GM10248 (cell line): ENCODE data around the gene ACAP1.

Experiments
- CTCF ChIA-PET: fragments of 300-600 bp; sonication (Branson Sonifier 250); formaldehyde crosslinking; extraction: SDS; loops from one replicate; lab custom pipeline; 2021; ENCODE audit warnings: antibody characterized with exemption; lab: Yijun Ruan, JAX
- POLR2A ChIA-PET: fragments of 350-650 bp; sonication (Branson Sonifier 250); formaldehyde crosslinking; extraction: SDS; loops from one replicate; lab custom pipeline; 2020; ENCODE audit warnings: antibody characterized with exemption; lab: Yijun Ruan, JAX
- DNase-seq: peaks from one replicate; pipeline ENCODE4 v3.0.0; 2012; ENCODE audit errors: extremely low spot score
- TF ChIP-seq, protein P1 (sequence below): IDR thresholded peaks from 2 replicates; pipeline ENCODE4 v1.5.1; 2012; ENCODE audit warnings: mild to moderate bottlenecking, low read depth; ENCODE audit errors: extremely low read depth, missing control alignments, control extremely low read depth

ACAP1 gene, protein sequence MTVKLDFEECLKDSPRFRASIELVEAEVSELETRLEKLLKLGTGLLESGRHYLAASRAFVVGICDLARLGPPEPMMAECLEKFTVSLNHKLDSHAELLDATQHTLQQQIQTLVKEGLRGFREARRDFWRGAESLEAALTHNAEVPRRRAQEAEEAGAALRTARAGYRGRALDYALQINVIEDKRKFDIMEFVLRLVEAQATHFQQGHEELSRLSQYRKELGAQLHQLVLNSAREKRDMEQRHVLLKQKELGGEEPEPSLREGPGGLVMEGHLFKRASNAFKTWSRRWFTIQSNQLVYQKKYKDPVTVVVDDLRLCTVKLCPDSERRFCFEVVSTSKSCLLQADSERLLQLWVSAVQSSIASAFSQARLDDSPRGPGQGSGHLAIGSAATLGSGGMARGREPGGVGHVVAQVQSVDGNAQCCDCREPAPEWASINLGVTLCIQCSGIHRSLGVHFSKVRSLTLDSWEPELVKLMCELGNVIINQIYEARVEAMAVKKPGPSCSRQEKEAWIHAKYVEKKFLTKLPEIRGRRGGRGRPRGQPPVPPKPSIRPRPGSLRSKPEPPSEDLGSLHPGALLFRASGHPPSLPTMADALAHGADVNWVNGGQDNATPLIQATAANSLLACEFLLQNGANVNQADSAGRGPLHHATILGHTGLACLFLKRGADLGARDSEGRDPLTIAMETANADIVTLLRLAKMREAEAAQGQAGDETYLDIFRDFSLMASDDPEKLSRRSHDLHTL

DNA sequence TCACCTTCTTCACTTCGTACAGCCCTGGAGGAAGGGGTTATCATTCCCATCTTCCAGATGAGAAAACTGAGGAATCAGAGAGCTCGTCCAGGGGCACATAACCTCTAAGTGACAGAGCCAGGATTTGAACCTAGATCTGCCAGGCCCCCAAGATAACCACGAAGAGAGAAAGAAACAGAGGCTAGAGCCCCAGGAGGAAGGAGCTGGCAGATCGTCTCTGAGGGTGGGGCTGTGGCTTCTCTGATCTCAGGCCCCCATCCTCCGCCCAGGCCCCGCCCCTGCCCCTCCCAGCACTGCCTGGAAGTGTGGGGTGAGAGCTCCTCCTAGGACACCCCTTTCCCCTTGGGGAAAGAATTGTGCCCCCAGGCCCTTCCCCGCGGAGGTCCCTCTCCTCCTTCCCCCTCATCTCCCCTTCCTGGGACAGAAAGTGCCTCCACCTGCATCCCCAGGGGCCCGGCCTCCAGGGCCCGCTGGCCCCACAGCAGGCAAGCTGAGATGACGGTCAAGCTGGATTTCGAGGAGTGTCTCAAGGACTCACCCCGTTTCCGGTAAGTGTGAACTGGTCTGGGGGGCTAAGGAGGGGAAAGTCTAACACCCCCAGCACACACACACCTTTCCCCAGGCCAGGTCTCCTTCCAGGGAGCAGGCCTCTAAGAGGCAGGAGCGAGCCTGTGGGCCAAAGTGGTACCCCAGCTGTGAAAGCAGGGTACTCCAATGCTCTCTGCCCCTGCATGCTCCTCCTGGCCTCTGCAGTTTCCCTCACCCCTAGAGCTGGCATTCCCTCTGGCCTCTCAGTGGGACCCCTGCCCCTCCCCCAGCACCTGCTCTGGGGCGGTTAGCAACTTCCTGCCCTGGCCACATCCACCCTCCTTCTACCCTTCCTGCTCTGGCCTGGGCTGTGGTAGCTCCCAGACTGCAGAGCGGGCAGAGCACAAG, at the start of gene ACAP1:
ACAP1 (plus strand) TSS at position 290 of the 936 bp plus-strand sequence; CDS start at position 496, 206 bp downstream.
- TF ChIP-seq, protein P1, sequence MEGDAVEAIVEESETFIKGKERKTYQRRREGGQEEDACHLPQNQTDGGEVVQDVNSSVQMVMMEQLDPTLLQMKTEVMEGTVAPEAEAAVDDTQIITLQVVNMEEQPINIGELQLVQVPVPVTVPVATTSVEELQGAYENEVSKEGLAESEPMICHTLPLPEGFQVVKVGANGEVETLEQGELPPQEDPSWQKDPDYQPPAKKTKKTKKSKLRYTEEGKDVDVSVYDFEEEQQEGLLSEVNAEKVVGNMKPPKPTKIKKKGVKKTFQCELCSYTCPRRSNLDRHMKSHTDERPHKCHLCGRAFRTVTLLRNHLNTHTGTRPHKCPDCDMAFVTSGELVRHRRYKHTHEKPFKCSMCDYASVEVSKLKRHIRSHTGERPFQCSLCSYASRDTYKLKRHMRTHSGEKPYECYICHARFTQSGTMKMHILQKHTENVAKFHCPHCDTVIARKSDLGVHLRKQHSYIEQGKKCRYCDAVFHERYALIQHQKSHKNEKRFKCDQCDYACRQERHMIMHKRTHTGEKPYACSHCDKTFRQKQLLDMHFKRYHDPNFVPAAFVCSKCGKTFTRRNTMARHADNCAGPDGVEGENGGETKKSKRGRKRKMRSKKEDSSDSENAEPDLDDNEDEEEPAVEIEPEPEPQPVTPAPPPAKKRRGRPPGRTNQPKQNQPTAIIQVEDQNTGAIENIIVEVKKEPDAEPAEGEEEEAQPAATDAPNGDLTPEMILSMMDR, result peak; percentile 18
- POLR2A ChIA-PET, result interaction anchor here (0.7 to 1.5 kb wide), 4 partner anchors 8 to 148 kb away, joined by 3 to 7 read pairs (median 3); partner anchors contain the start of gene POLR2A
- peak; percentile 81 for DNase-seq
- CTCF ChIA-PET, result interaction anchor here (0.8 to 5.7 kb wide), 12 partner anchors 9 to 253 kb away, joined by 3 to 62 read pairs (median 8); partner anchors contain the start of genes CHRNB1, KCTD11, SENP3 and TMEM95

DNA sequence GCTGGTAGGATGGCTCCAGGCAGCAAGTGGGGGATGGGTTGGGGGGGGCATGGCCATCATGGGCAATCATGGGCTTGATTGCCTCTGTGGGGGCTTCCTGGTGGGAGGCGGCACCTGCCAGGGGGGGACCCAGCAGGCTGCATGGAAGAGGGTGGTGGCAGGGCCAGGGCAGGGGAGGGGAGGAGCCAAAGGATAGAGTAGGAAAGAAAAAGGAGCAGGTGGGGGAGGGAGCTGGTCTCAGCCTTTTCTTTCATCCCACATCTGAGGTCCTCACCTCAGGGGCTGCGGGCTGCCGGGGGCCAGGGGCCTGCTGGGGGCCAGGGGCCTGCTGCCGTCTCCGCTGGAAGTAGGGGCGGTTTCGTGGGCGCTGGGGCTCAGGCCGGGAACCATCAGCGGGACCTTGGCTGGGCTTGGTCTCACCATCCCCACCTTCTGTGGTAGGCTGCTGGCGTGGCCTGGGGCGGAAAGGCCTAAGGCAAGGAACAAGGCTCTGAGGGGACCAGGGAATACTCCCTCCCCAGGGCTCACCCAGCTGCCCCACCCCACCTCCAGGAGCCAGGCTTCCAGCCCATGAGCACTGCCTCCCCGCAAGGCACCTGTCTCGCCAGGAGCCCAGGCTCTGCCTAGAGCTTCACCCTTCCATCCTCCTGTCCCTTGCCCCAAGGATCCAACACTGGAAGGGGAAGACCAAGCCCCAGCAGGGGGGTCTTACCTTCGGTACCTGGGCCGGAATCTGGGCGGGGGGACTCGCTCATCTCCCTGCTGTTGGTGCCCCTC, 46.9 kb upstream of the ACAP1 start:
- CTCF ChIA-PET, result interaction anchor here (1.3 to 2.1 kb wide), 2 partner anchors 8 to 67 kb away, joined by 5 read pairs; partner anchors contain the start of gene SLC2A4
- no peak for DNase-seq
- TF ChIP-seq, protein P1, result no peak
- POLR2A ChIA-PET, result interaction anchor here (0.6 kb wide), 1 partner anchor 16 kb away, joined by 3 read pairs; no protein-coding TSS in a partner anchor

DNA sequence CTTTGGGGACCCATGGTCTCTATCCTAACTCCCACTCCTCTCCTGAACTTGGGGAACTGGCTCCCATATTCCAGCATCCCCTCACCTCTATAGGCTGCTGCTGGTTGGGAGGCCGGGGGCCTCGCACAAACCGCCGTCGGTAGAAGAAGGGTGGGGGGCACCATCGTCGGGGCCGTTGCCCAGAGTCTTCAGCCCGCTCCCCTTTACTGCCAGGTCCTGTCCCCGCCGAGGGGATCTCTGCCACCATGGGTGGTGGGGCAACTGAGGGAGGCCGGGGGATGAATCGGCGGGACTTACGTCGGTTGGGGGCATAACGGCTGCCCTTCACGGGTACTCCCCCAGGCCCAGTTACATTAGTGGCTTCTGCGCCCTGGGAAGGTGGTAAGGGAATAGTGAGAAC, 46.2 kb upstream of the ACAP1 start:
- ChIA-PET POLR2A (interaction anchor here (0.6 kb wide), 1 partner anchor 15 kb away, joined by 3 read pairs; no protein-coding TSS in a partner anchor), CTCF (interaction anchor here (1.3 to 2.1 kb wide), 2 partner anchors 9 to 66 kb away, joined by 5 read pairs; partner anchors contain the start of gene SLC2A4)
- TF ChIP-seq, protein P1, result no peak
- DNase-seq, result no peak

DNA sequence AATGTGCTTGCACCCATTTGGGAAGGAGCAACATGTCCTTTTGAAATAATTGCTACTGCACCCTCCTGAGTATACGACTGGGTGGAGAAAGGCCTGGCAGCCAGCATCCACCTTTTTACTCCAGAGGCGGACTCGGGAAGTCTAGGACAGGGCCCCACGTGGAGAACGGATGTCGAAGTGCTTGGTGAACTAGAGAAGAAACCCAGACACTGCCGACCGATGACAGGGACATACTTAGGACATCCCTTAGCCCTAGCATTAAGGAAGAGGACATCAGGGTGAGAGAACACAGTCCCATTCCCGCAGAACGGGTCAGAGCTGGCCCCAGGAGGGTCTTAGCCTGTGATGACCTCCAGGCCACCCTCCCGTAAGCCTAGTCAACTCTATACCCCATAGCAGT, 45.6 kb upstream of the ACAP1 start:
- CTCF ChIA-PET, result interaction anchor here (1.7 to 3.4 kb wide), 3 partner anchors 8 to 65 kb away, joined by 5 to 20 read pairs (median 7); partner anchors contain the start of gene SLC2A4
- POLR2A ChIA-PET, result no interaction called here
- TF ChIP-seq, protein P1, result no peak
- no peak for DNase-seq

DNA sequence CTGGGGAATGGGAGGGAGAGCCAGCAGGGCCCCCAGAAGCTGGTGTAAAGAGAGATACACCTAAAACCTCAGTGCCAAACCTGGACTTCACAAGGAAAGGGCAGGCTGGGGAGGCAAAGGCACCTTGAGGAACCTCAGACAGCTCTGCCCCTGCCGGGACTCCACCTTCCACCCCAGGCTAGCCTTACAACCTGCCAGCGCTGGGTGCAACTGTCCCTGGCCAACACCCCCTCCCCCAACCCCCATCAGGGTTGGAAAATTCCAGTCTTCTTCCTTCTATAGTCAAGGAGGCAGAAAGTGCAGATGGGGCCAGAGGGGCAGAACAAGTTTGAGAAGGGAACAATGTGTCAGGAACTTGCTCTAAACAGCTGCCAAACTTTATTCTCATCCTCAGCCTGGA, 44.1 kb upstream of the ACAP1 start:
- TF ChIP-seq, protein P1, result no peak
- CTCF ChIA-PET, result interaction anchor here (1.1 to 3.4 kb wide), 5 partner anchors 10 to 32 kb away, joined by 3 to 20 read pairs (median 4); partner anchors contain the start of gene SLC2A4
- POLR2A ChIA-PET, result no interaction called here
- DNase-seq, result no peak
